ENCODE measurements around the gene CRIP3.
"Not testable (repeated sequence)": the region's sequence is repeated elsewhere in the genome, so short reads cannot be mapped to it uniquely, and the experiment has no call there.

Gene CRIP3

GRCh38 chr6:43304882-43305281 lies 3.7 kb downstream of the CRIP3 start:
- no peak for DNase-seq

GRCh38 chr6:43304361-43304760 lies 4.3 kb downstream of the CRIP3 start:
- peak in 1 of 2 experiments; percentile 11 for DNase-seq

- DNase-seq = peak in 1 of 2 experiments; percentile 9
These were observed 4.8 kb downstream of the CRIP3 start for GRCh38 chr6:43303751-43304331.

- DNase-seq = not testable (repeated sequence)
These were observed 5.6 kb downstream of the CRIP3 start for GRCh38 chr6:43303006-43303405.

- DNase-seq = no peak
These were observed 6.5 kb downstream of the CRIP3 start for GRCh38 chr6:43302126-43302525.

- DNase-seq = no peak
These were observed 7.3 kb downstream of the CRIP3 start for GRCh38 chr6:43301081-43301870.

- peak in 1 of 2 experiments; percentile 9 for DNase-seq
These were observed 9.0 kb downstream of the CRIP3 start for GRCh38 chr6:43299338-43300293.

GRCh38 chr6:43298565-43299337 lies 9.9 kb downstream of the CRIP3 start:
- no peak for DNase-seq

- no peak for DNase-seq
These were observed 10.7 kb downstream of the CRIP3 start, which contains the start of gene SLC22A7 for GRCh38 chr6:43297644-43298564. Gene SLC22A7 (plus strand): TSS chr6:43298260. CDS start chr6:43298359, 99 bp downstream.

- no peak for DNase-seq
These were observed 11.7 kb downstream of the CRIP3 start for GRCh38 chr6:43296780-43297497.

- no peak for DNase-seq
These were observed 13.2 kb downstream of the CRIP3 start for GRCh38 chr6:43295456-43295855.

- DNase-seq = no peak
These were observed 14.1 kb downstream of the CRIP3 start for GRCh38 chr6:43294536-43294935.

- no peak for DNase-seq
These were observed 14.9 kb downstream of the CRIP3 start for GRCh38 chr6:43293698-43294097.

GRCh38 chr6:43292763-43293318 lies 15.8 kb downstream of the CRIP3 start:
- DNase-seq = no peak

- DNase-seq = no peak
These were observed 16.3 kb downstream of the CRIP3 start for GRCh38 chr6:43292341-43292740.

- no peak for DNase-seq
These were observed 16.9 kb downstream of the CRIP3 start for GRCh38 chr6:43291708-43292107.

- DNase-seq = no peak
These were observed 17.7 kb downstream of the CRIP3 start for GRCh38 chr6:43290905-43291355.

- DNase-seq = no peak
These were observed 18.2 kb downstream of the CRIP3 start for GRCh38 chr6:43290339-43290904.
